Transverse colon (tissue), 4 donors: ENCODE measurements around the gene PDCL3. TPM values are rescaled to one million over a fixed set of nuclear protein-coding genes. Genes with fewer than 3 reads are reported as not detected.

Experiments
- DNase-seq: peaks from one replicate; pipeline ENCODE4 v3.0.0-alpha.2; 2019
- H3K27ac ChIP-seq, 4 donors: fragments of 200-600 bp; sonication (generic); 2 replicates each; pipeline ENCODE4 v1.5.1; 2016 to 2018; ENCODE audit warnings: inconsistent platforms in 4 of 4
- H3K27me3 ChIP-seq: fragments of 200-600 bp; sonication (generic); 2 replicates; pipeline ENCODE4 v1.5.1; 2017; ENCODE audit warnings: inconsistent platforms
- H3K36me3 ChIP-seq, 4 donors: fragments of 200-600 bp; sonication (generic); 2 replicates each; pipeline ENCODE4 v1.5.1; 2017 to 2019; ENCODE audit warnings: inconsistent platforms in 4 of 4
- H3K4me1 ChIP-seq, 4 donors: fragments of 200-600 bp; sonication (generic); 2 replicates each; pipeline ENCODE4 v1.5.1; 2017 to 2020; ENCODE audit warnings: inconsistent platforms in 4 of 4
- H3K4me3 ChIP-seq, 4 donors: fragments of 200-600 bp; sonication (generic); 1 replicate in 1 of 4; 2 replicates in 3 of 4; pipeline versions ENCODE4 v1.5.1 to v1.6.1; 2017 to 2019; ENCODE audit warnings: inconsistent platforms in 4 of 4
- H3K9me3 ChIP-seq, 2 donors: fragments of 200-600 bp; sonication (generic); 2 replicates each; pipeline ENCODE4 v1.5.1; 2017 to 2019; ENCODE audit warnings: inconsistent platforms in 2 of 2
- CTCF ChIP-seq, 5 experiments: fragments of 200-600 bp in 3 of 5; fragments of 450-650 bp in 2 of 5; sonication (generic) in 3 of 5; IDR thresholded peaks; 1 replicate in 2 of 5; 2 replicates in 3 of 5; pipeline ENCODE4 v1.5.1; 2016 to 2017; ENCODE audit warnings: antibody characterized with exemption in 5 of 5, inconsistent platforms in 3 of 5, mild to moderate bottlenecking in 2 of 5, moderate library complexity in 1 of 5
- EP300 ChIP-seq: sonication (generic); formaldehyde crosslinking; IDR thresholded peaks from one replicate; pipeline ENCODE4 v1.6.1; 2017; ENCODE audit warnings: antibody characterized with exemption, low read depth
- POLR2A ChIP-seq: fragments of 450-650 bp; IDR thresholded peaks from one replicate; pipeline ENCODE4 v1.6.1; 2016; ENCODE audit warnings: antibody characterized with exemption, mild to moderate bottlenecking, moderate library complexity
- POLR2AphosphoS5 ChIP-seq, 3 donors: sonication (generic); formaldehyde crosslinking; IDR thresholded peaks; one replicate each; pipeline ENCODE4 v1.6.1; 2016; ENCODE audit warnings: antibody characterized with exemption in 3 of 3
- WGBS, 2 donors: methylation state at CpG; one replicate each; pipeline ENCODE4 v1.1.5; 2018; ENCODE audit warnings: low coverage in 1 of 2; 5-methylcytosine and 5-hydroxymethylcytosine counted together
- in situ Hi-C, 4 donors: fragments of 200-750 bp; cut with MboI; loops; one replicate each; pipeline versions ENCODE4 v1.15.0 to v1.15.1; 2017; ENCODE audit warnings: low sequenced_read_pairs in 3 of 4, low pct_ligation_motif_present in 1 of 4, low pct_unique_long_range_greater_than_20kb in 1 of 4
- intact Hi-C: fragments of 100-400 bp; cut with DNase I; formaldehyde crosslinking; loops from one replicate; pipeline ENCODE4 v1.15.1; 2023; ENCODE audit warnings: low total_unique reads
- total RNA-seq, 4 donors: library from RNA; depleted of rRNA; stranded (reverse); fragments of >200 nt; gene quantifications; one replicate each; pipeline ENCODE4 v1.1.0, GENCODE V29; 2016

Gene PDCL3
- total RNA-seq, 4 donors from 2014 or later: 2.2 to 17.3 (median 15.8) TPM; not detected in 1

GRCh38 chr2:100539221-100539620 lies 23.6 kb upstream of the PDCL3 start:
- DNase-seq: no peak
- in situ Hi-C loops (no loop called here), intact Hi-C loops (no loop called here)
- TF ChIP-seq POLR2A (no peak), EP300 (no peak), CTCF (IDR thresholded peaks at IDR 0.05) (no peak), POLR2AphosphoS5 (IDR thresholded peaks at IDR 0.05) (no peak)
- Histone ChIP-seq H3K4me3 (no peak overlapping the region), H3K36me3 (no peaks in the 10 kb centered on the region), H3K27ac (no peak overlapping the region), H3K9me3 (no peaks in the 10 kb centered on the region), H3K4me1 (no peaks in the 10 kb centered on the region), H3K27me3 (no peaks in the 10 kb centered on the region)
- WGBS, 2 donors: 24 to 33% methylated on average over 1 of the region's 1 CpG

GRCh38 chr2:100541404-100541803 lies 21.4 kb upstream of the PDCL3 start:
- intact Hi-C loops (no loop called here), in situ Hi-C loops (no loop called here)
- no peak overlapping the region for H3K27ac ChIP-seq
- H3K27me3 ChIP-seq: no peaks in the 10 kb centered on the region
- DNase-seq: no peak
- H3K36me3 ChIP-seq: no peaks in the 10 kb centered on the region
- no peak for TF ChIP-seq CTCF (IDR thresholded peaks at IDR 0.05)
- TF ChIP-seq POLR2A: no peak
- no peak for TF ChIP-seq EP300
- TF ChIP-seq POLR2AphosphoS5 (IDR thresholded peaks at IDR 0.05): no peak
- H3K4me1 ChIP-seq: no peaks in the 10 kb centered on the region
- no peak overlapping the region for H3K4me3 ChIP-seq
- WGBS, 2 donors: 46 to 67% methylated on average over 1 to 3 of the region's 3 CpGs
- no peaks in the 10 kb centered on the region for H3K9me3 ChIP-seq

- TF ChIP-seq EP300 (no peak), POLR2AphosphoS5 (IDR thresholded peaks at IDR 0.05) (no peak), POLR2A (no peak), CTCF (IDR thresholded peaks at IDR 0.05) (no peak)
- in situ Hi-C loops (no loop called here), intact Hi-C loops (no loop called here)
- Histone ChIP-seq H3K27ac (no peak overlapping the region), H3K4me3 (no peak overlapping the region), H3K36me3 (no peaks in the 10 kb centered on the region), H3K4me1 (no peaks in the 10 kb centered on the region), H3K9me3 (no peaks in the 10 kb centered on the region), H3K27me3 (no peaks in the 10 kb centered on the region)
- 67 to 97% methylated on average over 3 to 6 of the region's 6 CpGs for WGBS, 2 donors
- no peak for DNase-seq
Observed at GRCh38 chr2:100542418-100542817, 20.4 kb upstream of the PDCL3 start.

- Histone ChIP-seq H3K4me3 (no peak overlapping the region), H3K27ac (no peak overlapping the region), H3K36me3 (no peaks in the 10 kb centered on the region), H3K9me3 (no peaks in the 10 kb centered on the region), H3K4me1 (no peaks in the 10 kb centered on the region), H3K27me3 (no peaks in the 10 kb centered on the region)
- TF ChIP-seq POLR2A (no peak), POLR2AphosphoS5 (IDR thresholded peaks at IDR 0.05) (no peak), CTCF (IDR thresholded peaks at IDR 0.05) (no peak), EP300 (no peak)
- intact Hi-C loops (no loop called here), in situ Hi-C loops (no loop called here)
- DNase-seq: no peak
- 68 to 73% methylated on average over 5 to 7 of the region's 7 CpGs for WGBS, 2 donors
Observed at GRCh38 chr2:100544911-100545596, 17.7 kb upstream of the PDCL3 start.
